VCaP (cell line): Measurements from ENCODE around the gene CCDC102A.

Source experiments
- H3K27ac ChIP-seq: fragments of 450-650 bp; 2 replicates; pipeline ENCODE4 v1.5.1; 2017
- CTCF ChIP-seq: fragments of 450-650 bp; conservative IDR thresholded peaks from 2 replicates; pipeline ENCODE4 v1.5.1; 2017; ENCODE audit warnings: mild to moderate bottlenecking, moderate library complexity

Gene CCDC102A

GRCh38 chr16:57536306-57537193 lies at the start of gene CCDC102A:
Gene CCDC102A, minus strand, starts transcription at chr16:57536571. Its CDS starts 7,394 bp downstream, at chr16:57529177.
- peak within 1 kb of the TSS; percentile 82; the same call in 1 of the 2 replicates for H3K27ac ChIP-seq

GRCh38 chr16:57585051-57585687 lies 48.8 kb upstream of the CCDC102A start:
- H3K27ac ChIP-seq = no peak overlapping the region
- no peak for TF ChIP-seq CTCF

More at GRCh38 chr16:57536306-57537193, at the start of gene CCDC102A:
- TF ChIP-seq CTCF = no peak

- no peak for TF ChIP-seq CTCF
- no peak overlapping the region for H3K27ac ChIP-seq
Measured at GRCh38 chr16:57579361-57579665, 42.9 kb upstream of the CCDC102A start.

- H3K27ac ChIP-seq = no peak overlapping the region
- TF ChIP-seq CTCF = no peak
Measured at GRCh38 chr16:57578521-57579360, 42.4 kb upstream of the CCDC102A start.

GRCh38 chr16:57577691-57578224 lies 41.4 kb upstream of the CCDC102A start:
- no peak overlapping the region for H3K27ac ChIP-seq
- no peak for TF ChIP-seq CTCF

GRCh38 chr16:57577214-57577613 lies 40.8 kb upstream of the CCDC102A start:
- TF ChIP-seq CTCF = no peak
- H3K27ac ChIP-seq = no peak overlapping the region
